ENCODE data around the gene NTRK3.

GRCh38 chr15:88066636-88067330 lies 189.8 kb downstream of the NTRK3 start:
- no peak for TF ChIP-seq EZH2phosphoT487 (IDR thresholded peaks at IDR 0.05; ENCODE audit: low read depth)
- no peak for TF ChIP-seq CTCF (IDR thresholded peaks at IDR 0.05; ENCODE audit: low read depth, low read length)
